Measurements from ENCODE around the gene FOCAD.

The FOCAD gene

GRCh38 chr9:20734275-20734674, 50.2 kb downstream of the FOCAD start:
- DNase-seq (ENCODE audit: low spot score) = no peak

GRCh38 chr9:20740304-20740703, 56.2 kb downstream of the FOCAD start:
- no peak for DNase-seq (ENCODE audit: low spot score)

GRCh38 chr9:20740929-20741582, 57.0 kb downstream of the FOCAD start:
- no peak for DNase-seq (ENCODE audit: low spot score)

- no peak for DNase-seq (ENCODE audit: low spot score)
Measured at GRCh38 chr9:20742833-20743232, 58.8 kb downstream of the FOCAD start.

- no peak for DNase-seq (ENCODE audit: low spot score)
Measured at GRCh38 chr9:20744036-20744630, 60.1 kb downstream of the FOCAD start.

GRCh38 chr9:20746967-20747366, 62.9 kb downstream of the FOCAD start:
- DNase-seq (ENCODE audit: low spot score) = no peak

- no peak for DNase-seq (ENCODE audit: low spot score)
Measured at GRCh38 chr9:20749496-20750198, 65.6 kb downstream of the FOCAD start.

GRCh38 chr9:20753761-20754160, 69.7 kb downstream of the FOCAD start:
- DNase-seq (ENCODE audit: low spot score) = no peak

- no peak for DNase-seq (ENCODE audit: low spot score)
Measured at GRCh38 chr9:20754556-20754955, 70.5 kb downstream of the FOCAD start.

GRCh38 chr9:20760246-20760891, 76.3 kb downstream of the FOCAD start:
- no peak for DNase-seq (ENCODE audit: low spot score)

- no peak for DNase-seq (ENCODE audit: low spot score)
Measured at GRCh38 chr9:20770947-20771346, 86.9 kb downstream of the FOCAD start.

- DNase-seq (ENCODE audit: low spot score) = no peak
Measured at GRCh38 chr9:20771729-20772128, 87.7 kb downstream of the FOCAD start.

GRCh38 chr9:20775683-20776082, 91.6 kb downstream of the FOCAD start:
- no peak for DNase-seq (ENCODE audit: low spot score)

- DNase-seq (ENCODE audit: low spot score) = no peak
Measured at GRCh38 chr9:20781092-20781491, 97.0 kb downstream of the FOCAD start.

GRCh38 chr9:20782289-20782688, 98.2 kb downstream of the FOCAD start:
- no peak for DNase-seq (ENCODE audit: low spot score)

- no peak for DNase-seq (ENCODE audit: low spot score)
Measured at GRCh38 chr9:20783057-20784038, 99.3 kb downstream of the FOCAD start.

GRCh38 chr9:20784196-20784595, 100.1 kb downstream of the FOCAD start:
- no peak for DNase-seq (ENCODE audit: low spot score)

GRCh38 chr9:20786807-20787206, 102.7 kb downstream of the FOCAD start:
- DNase-seq (ENCODE audit: low spot score) = no peak

- DNase-seq (ENCODE audit: low spot score) = no peak
Measured at GRCh38 chr9:20788526-20789451, 104.7 kb downstream of the FOCAD start.

- DNase-seq (ENCODE audit: low spot score) = no peak
Measured at GRCh38 chr9:20790721-20791120, 106.7 kb downstream of the FOCAD start.

- no peak for DNase-seq (ENCODE audit: low spot score)
Measured at GRCh38 chr9:20791682-20792081, 107.6 kb downstream of the FOCAD start.
